Heart right ventricle (tissue), 16 donors: ENCODE data around the gene KSR2. TPM values are rescaled to one million over a fixed set of nuclear protein-coding genes. Genes with fewer than 3 reads are reported as not detected.
A peak's percentile ranks its signal among the peaks of the same experiment; 100 is the strongest.

Experiments
- ATAC-seq, 8 donors: fragments of 200-7000 bp; cut with Tn5 transposase; one replicate each; pipeline ENCODE4 v1.9.1; 2020; ENCODE audit warnings: mild to moderate bottlenecking in 8 of 8, moderate library complexity in 8 of 8, moderate number of reproducible peaks in 1 of 8
- DNase-seq, 2 donors: peaks; one replicate each; pipeline ENCODE4 v3.0.0-alpha.2; 2020
- H3K27ac ChIP-seq, 10 donors: fragments of 200-600 bp; sonication (generic) in 2 of 10; one replicate each; pipeline versions ENCODE4 v1.5.0 to v1.8.0; 2020 to 2022; ENCODE audit warnings: mild to moderate bottlenecking in 3 of 10
- H3K27me3 ChIP-seq, 7 donors: fragments of 200-600 bp; one replicate each; pipeline ENCODE4 v1.8.0; 2021 to 2022; ENCODE audit warnings: mild to moderate bottlenecking in 2 of 7
- H3K36me3 ChIP-seq, 9 donors: fragments of 200-600 bp; sonication (generic) in 1 of 9; one replicate each; pipeline versions ENCODE4 v1.5.0 to v1.8.0; 2020 to 2022; ENCODE audit warnings: mild to moderate bottlenecking in 2 of 9
- H3K4me1 ChIP-seq, 9 donors: fragments of 200-600 bp; sonication (generic) in 1 of 9; one replicate each; pipeline versions ENCODE4 v1.5.0 to v1.8.0; 2020 to 2022; ENCODE audit warnings: mild to moderate bottlenecking in 4 of 9
- H3K4me3 ChIP-seq, 10 donors: fragments of 200-600 bp; sonication (generic) in 2 of 10; one replicate each; pipeline versions ENCODE4 v1.5.0 to v1.8.0; 2020 to 2022; ENCODE audit warnings: mild to moderate bottlenecking in 7 of 10, moderate library complexity in 2 of 10
- H3K9me3 ChIP-seq, 11 donors: fragments of 200-600 bp in 10 of 11; sonication (generic) in 2 of 11; one replicate each; pipeline versions ENCODE4 v1.5.0 to v1.8.0; 2013 to 2022; ENCODE audit warnings: mild to moderate bottlenecking in 2 of 11, control low read depth in 1 of 11, moderate library complexity in 1 of 11
- WGBS, 2 donors: extraction: QIAGEN DNeasy Blood & Tissue Kit; methylation state at CpG; one replicate each; pipeline ENCODE4 v1.1.7; 2013; ENCODE audit warnings: inconsistent platforms in 1 of 2; 5-methylcytosine and 5-hydroxymethylcytosine counted together
- intact Hi-C, 10 donors: fragments of 100-400 bp; cut with DNase I; formaldehyde crosslinking; loops; one replicate each; pipeline versions ENCODE4 v1.11.1 to v1.14.2; 2022
- polyA plus RNA-seq, 2 donors: library from polyadenylated mRNA; stranded (reverse); fragments of 200-250 nt; gene quantifications; one replicate each; pipeline ENCODE4 v1.2.3, GENCODE V29; 2013
- total RNA-seq, 10 donors: library from RNA; stranded (reverse); fragmentation: NEBNext Ultra II Directional in 3 of 10; extraction: Animal tissue kit (Norgen Biotek cat#: 25700) in 3 of 10; gene quantifications; one replicate each; pipeline versions ENCODE4 v1.2.1 to v1.2.4, GENCODE V29; 2021 to 2023
- TF ChIP-seq, protein P1 (sequence below), 9 donors: fragments of 200-600 bp; sonication (generic) in 2 of 9; IDR thresholded peaks; one replicate each; pipeline versions ENCODE4 v1.5.0 to v1.8.0; 2021 to 2022; ENCODE audit warnings: antibody characterized with exemption in 9 of 9, mild to moderate bottlenecking in 5 of 9, moderate library complexity in 1 of 9
- donor health status: Arrhythmogenic right ventricular cardiomyopathy.
- donor health status: ischemic (EF 13 %, LVEDD 7.1; RV severe dilation, severe dysfunction).
- donor health status: healthy with polysubstance abuse.
- donor health status: DM: no; HTN: yes; CAD: no.
- donor health status: DM: no; HTN: no; CAD: no.
- donor health status: ischemic (EF 25% LVEDD 6.9; RV normal size, moderate dysfunction).
- donor health status: ischemic (EF 25% LVEDD 5.7; RV mildly dilated, moderate dysfunction).
- donor health status: healthy.
- donor health status: DM: yes; HTN: yes; CAD: no.
- donor health status: Ischemic cardiomyopathy.
- donor health status: ischemic (EF 35%, LVEDD 5.7; RV mildly dilated, moderate dysfunction).
- donor health status: nonischemic (EF 11% LVEDD 7.7; RV severe dilation, severe dysfunction).
- donor health status: DM: yes; HTN: yes; CAD: no.
- donor health status: PGD.
- donor health status: ischemic (EF 29% LVEDD 5.4; RV normal size, mild dysfunction).
- donor health status: nonischemic (EF 23%, LVEDD 6.1; RV moderate dilation, normal function).

Gene KSR2
- total and polyA plus RNA-seq, 12 donors, result 0.02 TPM; not detected in 9

DNA sequence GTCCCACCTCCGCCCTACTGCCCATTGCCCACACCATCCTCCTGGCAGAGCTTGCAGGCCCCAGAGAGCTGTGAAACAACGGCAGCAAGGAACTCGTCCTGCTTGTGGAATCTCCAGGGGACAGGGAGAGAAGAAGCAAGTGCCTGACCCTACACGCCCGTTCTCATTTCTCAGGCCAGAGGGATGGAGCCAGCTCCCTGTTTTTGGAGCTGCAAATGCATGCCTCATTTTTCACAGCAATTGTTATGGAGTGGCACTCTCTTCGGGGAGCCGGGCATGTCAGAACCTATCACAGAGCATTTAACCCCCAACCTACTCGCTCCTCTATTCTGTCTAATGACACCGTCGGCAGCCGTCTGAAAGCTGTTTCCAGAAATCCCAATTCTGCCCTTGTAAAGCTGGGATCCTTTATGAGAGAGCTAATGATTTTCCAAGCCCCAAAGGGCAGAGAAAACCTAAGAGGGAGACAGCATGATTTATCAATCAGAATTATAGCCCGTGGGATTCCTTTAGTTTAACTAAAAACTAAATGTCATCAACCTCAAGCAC lies 385.0 kb downstream of the KSR2 start:
- Histone ChIP-seq H3K36me3 (no peaks in the 10 kb centered on the region), H3K9me3 (no peaks in the 10 kb centered on the region), H3K4me1 (peaks cover 0 to 9% (median 0%) of the 10 kb centered on the region in 9 donors), H3K4me3 (no peak overlapping the region), H3K27ac (no peak overlapping the region), H3K27me3 (peaks cover 0 to 61% (median 37%) of the 10 kb centered on the region in 7 donors)
- 21 to 22% methylated on average over 12 of the region's 12 CpGs for WGBS, 2 donors
- no peak for ATAC-seq
- DNase-seq, result no peak
- TF ChIP-seq, protein P1, sequence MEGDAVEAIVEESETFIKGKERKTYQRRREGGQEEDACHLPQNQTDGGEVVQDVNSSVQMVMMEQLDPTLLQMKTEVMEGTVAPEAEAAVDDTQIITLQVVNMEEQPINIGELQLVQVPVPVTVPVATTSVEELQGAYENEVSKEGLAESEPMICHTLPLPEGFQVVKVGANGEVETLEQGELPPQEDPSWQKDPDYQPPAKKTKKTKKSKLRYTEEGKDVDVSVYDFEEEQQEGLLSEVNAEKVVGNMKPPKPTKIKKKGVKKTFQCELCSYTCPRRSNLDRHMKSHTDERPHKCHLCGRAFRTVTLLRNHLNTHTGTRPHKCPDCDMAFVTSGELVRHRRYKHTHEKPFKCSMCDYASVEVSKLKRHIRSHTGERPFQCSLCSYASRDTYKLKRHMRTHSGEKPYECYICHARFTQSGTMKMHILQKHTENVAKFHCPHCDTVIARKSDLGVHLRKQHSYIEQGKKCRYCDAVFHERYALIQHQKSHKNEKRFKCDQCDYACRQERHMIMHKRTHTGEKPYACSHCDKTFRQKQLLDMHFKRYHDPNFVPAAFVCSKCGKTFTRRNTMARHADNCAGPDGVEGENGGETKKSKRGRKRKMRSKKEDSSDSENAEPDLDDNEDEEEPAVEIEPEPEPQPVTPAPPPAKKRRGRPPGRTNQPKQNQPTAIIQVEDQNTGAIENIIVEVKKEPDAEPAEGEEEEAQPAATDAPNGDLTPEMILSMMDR (IDR thresholded peaks at IDR 0.05), result no peak
- intact Hi-C loops, result loop anchor here in 6 of 10 donors (5.0 to 10.0 kb wide), 3 partner anchors 251 to 349 kb away; no protein-coding TSS in a partner anchor

GRCh38 chr12:117583092-117583491 lies 385.7 kb downstream of the KSR2 start:
- Histone ChIP-seq H3K4me3 (no peak overlapping the region), H3K27ac (no peak overlapping the region), H3K9me3 (no peaks in the 10 kb centered on the region), H3K36me3 (no peaks in the 10 kb centered on the region), H3K4me1 (peaks cover 0 to 9% (median 0%) of the 10 kb centered on the region in 9 donors), H3K27me3 (peaks cover 0 to 58% (median 37%) of the 10 kb centered on the region in 7 donors)
- 80 to 83% methylated on average over 2 of the region's 2 CpGs for WGBS, 2 donors
- ATAC-seq (no peak), DNase-seq (no peak)
- TF ChIP-seq, protein P1 (IDR thresholded peaks at IDR 0.05), result no peak
- intact Hi-C loops, result loop anchor here in 6 of 10 donors (5.0 to 10.0 kb wide), 3 partner anchors 252 to 348 kb away; no protein-coding TSS in a partner anchor

DNA sequence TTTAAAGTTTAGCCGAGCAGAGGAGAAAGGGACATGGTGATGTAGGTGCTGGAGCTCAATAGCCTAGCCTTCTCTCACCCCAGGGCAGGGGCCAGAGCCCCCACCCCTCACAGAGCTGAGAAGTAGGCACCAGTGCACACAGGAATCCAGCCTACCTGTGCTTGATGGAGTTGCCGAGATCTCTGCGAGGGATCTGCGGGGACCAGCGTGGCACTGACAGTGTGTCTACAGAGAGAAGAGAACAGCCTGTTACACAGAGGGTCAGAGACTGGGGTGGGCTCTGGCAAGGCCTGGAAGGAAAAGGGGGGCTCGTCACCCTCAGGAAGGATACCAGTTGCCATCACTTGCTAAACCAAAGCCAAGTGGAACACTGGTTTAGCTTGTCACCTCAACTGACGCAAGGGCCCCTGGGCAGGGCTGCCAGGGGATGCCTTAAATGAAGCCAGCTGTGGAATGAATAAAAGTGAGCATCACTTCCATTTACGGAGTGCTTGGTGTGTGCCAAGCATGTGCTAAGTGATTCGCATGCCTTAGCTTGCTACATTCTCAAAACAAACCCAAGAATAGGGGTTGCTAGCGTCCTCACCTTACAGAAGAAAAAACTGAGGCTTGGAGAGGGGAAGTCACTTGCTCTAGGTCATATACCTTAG lies 386.5 kb downstream of the KSR2 start:
- ATAC-seq (no peak), DNase-seq (no peak)
- H3K27me3 ChIP-seq, result peaks cover 0 to 50% (median 36%) of the 10 kb centered on the region in 7 donors
- peaks cover 0 to 9% (median 0%) of the 10 kb centered on the region in 9 donors for H3K4me1 ChIP-seq
- TF ChIP-seq, protein P1 (IDR thresholded peaks at IDR 0.05), result no peak
- intact Hi-C loops, result loop anchor here in 6 of 10 donors (5.0 to 10.0 kb wide), 3 partner anchors 253 to 347 kb away; no protein-coding TSS in a partner anchor
- no peak overlapping the region for H3K4me3 ChIP-seq
- no peak overlapping the region for H3K27ac ChIP-seq
- no peaks in the 10 kb centered on the region for H3K9me3 ChIP-seq
- no peaks in the 10 kb centered on the region for H3K36me3 ChIP-seq
- WGBS, 2 donors, result 65 to 71% methylated on average over 10 of the region's 10 CpGs

- intact Hi-C loops, result loop anchor here in 6 of 10 donors (5.0 to 10.0 kb wide), 3 partner anchors 254 to 346 kb away; no protein-coding TSS in a partner anchor
- H3K27me3 ChIP-seq, result peaks cover 0 to 37% (median 27%) of the 10 kb centered on the region in 7 donors
- peak; percentile 38 to 82 (median 70) for ATAC-seq
- H3K27ac ChIP-seq, result no peak overlapping the region
- peaks cover 0 to 9% (median 0%) of the 10 kb centered on the region in 9 donors for H3K4me1 ChIP-seq
- TF ChIP-seq, protein P1 (IDR thresholded peaks at IDR 0.05), result no peak
- no peaks in the 10 kb centered on the region for H3K9me3 ChIP-seq
- H3K36me3 ChIP-seq, result no peaks in the 10 kb centered on the region
- DNase-seq, result peak; percentile 11 to 50
- WGBS, 2 donors, result 9 to 16% methylated on average over 8 of the region's 8 CpGs
- H3K4me3 ChIP-seq, result no peak overlapping the region
Measured at GRCh38 chr12:117580718-117581062, 388.1 kb downstream of the KSR2 start.
